ENCODE measurements around the gene CELF4.
A peak's percentile ranks its signal among the peaks of the same experiment; 100 is the strongest.

The CELF4 gene

DNA sequence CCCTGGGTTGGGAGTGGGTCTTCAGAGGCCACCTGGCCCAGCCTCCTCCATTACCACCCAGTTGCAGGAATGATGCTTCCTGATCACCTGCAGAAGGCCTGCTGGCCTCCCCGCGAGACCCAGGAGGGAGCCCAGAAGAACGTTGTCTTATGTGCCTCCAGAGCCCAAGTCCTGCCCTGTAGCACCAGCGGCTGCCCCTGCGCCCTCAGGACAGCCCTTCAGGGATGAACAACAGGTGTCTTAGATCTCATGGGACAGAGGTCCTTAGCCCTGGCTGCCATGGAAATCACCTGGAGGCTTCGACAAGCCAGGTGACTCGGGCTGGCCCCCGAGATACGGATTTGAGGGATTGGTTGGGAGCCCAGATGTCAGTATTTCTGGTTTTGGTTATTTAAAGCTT, 278.8 kb downstream of the CELF4 start:
- ATAC-seq (ENCODE audit: low read depth), result no peak
- H3K36me3 ChIP-seq (ENCODE audit: low read depth), result no peaks in the 10 kb centered on the region
- H3K4me1 ChIP-seq (ENCODE audit: insufficient read depth, poor library complexity, severe bottlenecking), result no peaks in the 10 kb centered on the region
- no peak overlapping the region for H3K27ac ChIP-seq (ENCODE audit: poor library complexity, severe bottlenecking)
- H3K4me3 ChIP-seq (ENCODE audit: severe bottlenecking), result no peak overlapping the region
- TF ChIP-seq, protein P1, sequence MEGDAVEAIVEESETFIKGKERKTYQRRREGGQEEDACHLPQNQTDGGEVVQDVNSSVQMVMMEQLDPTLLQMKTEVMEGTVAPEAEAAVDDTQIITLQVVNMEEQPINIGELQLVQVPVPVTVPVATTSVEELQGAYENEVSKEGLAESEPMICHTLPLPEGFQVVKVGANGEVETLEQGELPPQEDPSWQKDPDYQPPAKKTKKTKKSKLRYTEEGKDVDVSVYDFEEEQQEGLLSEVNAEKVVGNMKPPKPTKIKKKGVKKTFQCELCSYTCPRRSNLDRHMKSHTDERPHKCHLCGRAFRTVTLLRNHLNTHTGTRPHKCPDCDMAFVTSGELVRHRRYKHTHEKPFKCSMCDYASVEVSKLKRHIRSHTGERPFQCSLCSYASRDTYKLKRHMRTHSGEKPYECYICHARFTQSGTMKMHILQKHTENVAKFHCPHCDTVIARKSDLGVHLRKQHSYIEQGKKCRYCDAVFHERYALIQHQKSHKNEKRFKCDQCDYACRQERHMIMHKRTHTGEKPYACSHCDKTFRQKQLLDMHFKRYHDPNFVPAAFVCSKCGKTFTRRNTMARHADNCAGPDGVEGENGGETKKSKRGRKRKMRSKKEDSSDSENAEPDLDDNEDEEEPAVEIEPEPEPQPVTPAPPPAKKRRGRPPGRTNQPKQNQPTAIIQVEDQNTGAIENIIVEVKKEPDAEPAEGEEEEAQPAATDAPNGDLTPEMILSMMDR (IDR thresholded peaks at IDR 0.05; ENCODE audit: poor library complexity, severe bottlenecking), result no peak
- H3K9me3 ChIP-seq (ENCODE audit: severe bottlenecking), result no peaks in the 10 kb centered on the region
- no peak for DNase-seq (ENCODE audit: low spot score)
- H3K27me3 ChIP-seq (ENCODE audit: insufficient read depth, poor library complexity, severe bottlenecking), result no peaks in the 10 kb centered on the region

DNA sequence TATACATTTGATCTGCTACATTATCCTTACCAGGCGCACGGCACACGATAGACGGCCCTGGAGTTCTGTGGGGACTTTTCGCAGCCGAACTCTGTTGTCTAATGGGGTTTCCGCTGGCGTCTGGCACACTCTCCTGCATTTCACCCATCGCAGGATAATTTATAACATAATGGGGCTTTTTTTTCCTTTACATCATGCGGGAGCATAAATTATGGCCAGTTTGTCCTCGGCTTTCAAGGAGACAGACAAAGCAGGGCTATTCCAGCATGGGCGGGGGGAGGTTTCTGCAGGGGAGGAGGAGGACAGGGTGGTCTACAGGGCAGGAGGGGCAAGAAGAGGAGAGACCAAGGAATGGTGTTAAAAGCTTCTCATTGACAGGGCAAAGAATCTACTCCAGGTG, 279.8 kb downstream of the CELF4 start:
- TF ChIP-seq, protein P1 (IDR thresholded peaks at IDR 0.05; ENCODE audit: poor library complexity, severe bottlenecking), result no peak
- DNase-seq (ENCODE audit: low spot score), result no peak

DNA sequence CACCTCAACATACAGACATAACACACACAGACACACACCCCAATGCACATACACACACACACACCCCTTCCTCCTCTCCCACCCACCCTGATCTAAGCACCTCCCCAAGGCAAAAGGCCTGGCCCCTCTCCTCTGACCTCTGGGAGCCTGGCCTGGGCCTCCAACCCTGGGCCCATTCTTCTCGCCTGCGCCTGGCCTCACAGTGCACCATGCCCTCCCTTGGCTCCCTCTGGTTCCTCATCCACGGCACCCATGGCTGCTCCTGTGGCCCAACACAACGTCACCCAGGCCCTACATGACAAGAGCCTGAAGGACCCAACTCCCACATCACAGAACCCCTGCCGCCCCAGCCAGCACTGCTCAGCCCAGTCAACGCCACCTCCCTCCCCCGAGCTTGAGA, 281.3 kb downstream of the CELF4 start:
- Histone ChIP-seq H3K36me3 (ENCODE audit: low read depth) (no peaks in the 10 kb centered on the region), H3K4me3 (ENCODE audit: severe bottlenecking) (no peak overlapping the region), H3K27me3 (ENCODE audit: insufficient read depth, poor library complexity, severe bottlenecking) (no peaks in the 10 kb centered on the region), H3K9me3 (ENCODE audit: severe bottlenecking) (no peaks in the 10 kb centered on the region), H3K27ac (ENCODE audit: poor library complexity, severe bottlenecking) (no peak overlapping the region), H3K4me1 (ENCODE audit: insufficient read depth, poor library complexity, severe bottlenecking) (no peaks in the 10 kb centered on the region)
- ATAC-seq (ENCODE audit: low read depth) (no peak), DNase-seq (ENCODE audit: low spot score) (no peak)
- TF ChIP-seq, protein P1 (IDR thresholded peaks at IDR 0.05; ENCODE audit: poor library complexity, severe bottlenecking), result no peak

More for the DNA sequence above, 279.8 kb downstream of the CELF4 start:
- Histone ChIP-seq H3K27me3 (ENCODE audit: insufficient read depth, poor library complexity, severe bottlenecking) (no peaks in the 10 kb centered on the region), H3K4me1 (ENCODE audit: insufficient read depth, poor library complexity, severe bottlenecking) (no peaks in the 10 kb centered on the region), H3K4me3 (ENCODE audit: severe bottlenecking) (no peak overlapping the region), H3K9me3 (ENCODE audit: severe bottlenecking) (no peaks in the 10 kb centered on the region), H3K36me3 (ENCODE audit: low read depth) (no peaks in the 10 kb centered on the region), H3K27ac (ENCODE audit: poor library complexity, severe bottlenecking) (no peak overlapping the region)
- no peak for ATAC-seq (ENCODE audit: low read depth)

DNA sequence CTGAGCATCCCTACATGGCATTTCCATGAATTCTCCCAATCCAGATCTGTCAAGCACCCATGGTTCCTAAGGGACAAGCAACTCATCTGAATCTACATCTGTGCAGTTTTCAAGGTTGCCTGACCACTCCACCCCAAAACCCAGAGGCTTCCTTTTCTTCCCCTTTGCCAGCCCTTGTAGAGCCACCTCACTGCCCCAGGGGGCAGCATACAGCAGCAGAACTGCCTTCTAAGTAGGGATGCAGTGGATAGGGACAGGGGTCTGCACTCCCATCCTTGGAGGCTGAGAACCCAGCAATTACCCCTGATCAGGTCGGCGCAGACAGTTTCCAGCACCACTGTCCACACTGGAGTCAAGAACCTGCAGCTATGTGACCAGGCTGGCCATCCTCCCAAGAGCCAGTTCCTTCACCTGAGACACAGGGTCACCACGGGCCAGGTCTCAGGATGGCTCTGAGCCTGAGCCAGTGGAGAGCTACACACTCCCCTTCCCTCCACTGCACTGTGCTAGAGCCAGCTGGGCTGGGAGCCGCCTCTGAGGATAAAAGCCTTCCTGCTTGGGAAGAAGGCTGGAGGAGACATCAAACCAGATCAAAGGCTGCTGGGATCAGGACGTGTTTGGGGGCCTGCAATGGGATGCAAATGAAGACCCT, 283.1 kb downstream of the CELF4 start:
- ATAC-seq (ENCODE audit: low read depth), result peak; percentile 26; the same call in 1 of the 3 replicates
- Histone ChIP-seq H3K27ac (ENCODE audit: poor library complexity, severe bottlenecking) (no peak overlapping the region), H3K9me3 (ENCODE audit: severe bottlenecking) (no peaks in the 10 kb centered on the region), H3K27me3 (ENCODE audit: insufficient read depth, poor library complexity, severe bottlenecking) (no peaks in the 10 kb centered on the region), H3K36me3 (ENCODE audit: low read depth) (no peaks in the 10 kb centered on the region), H3K4me1 (ENCODE audit: insufficient read depth, poor library complexity, severe bottlenecking) (no peaks in the 10 kb centered on the region), H3K4me3 (ENCODE audit: severe bottlenecking) (no peak overlapping the region)
- DNase-seq (ENCODE audit: low spot score), result no peak
- TF ChIP-seq, protein P1 (IDR thresholded peaks at IDR 0.05; ENCODE audit: poor library complexity, severe bottlenecking), result peak; percentile 26

DNA sequence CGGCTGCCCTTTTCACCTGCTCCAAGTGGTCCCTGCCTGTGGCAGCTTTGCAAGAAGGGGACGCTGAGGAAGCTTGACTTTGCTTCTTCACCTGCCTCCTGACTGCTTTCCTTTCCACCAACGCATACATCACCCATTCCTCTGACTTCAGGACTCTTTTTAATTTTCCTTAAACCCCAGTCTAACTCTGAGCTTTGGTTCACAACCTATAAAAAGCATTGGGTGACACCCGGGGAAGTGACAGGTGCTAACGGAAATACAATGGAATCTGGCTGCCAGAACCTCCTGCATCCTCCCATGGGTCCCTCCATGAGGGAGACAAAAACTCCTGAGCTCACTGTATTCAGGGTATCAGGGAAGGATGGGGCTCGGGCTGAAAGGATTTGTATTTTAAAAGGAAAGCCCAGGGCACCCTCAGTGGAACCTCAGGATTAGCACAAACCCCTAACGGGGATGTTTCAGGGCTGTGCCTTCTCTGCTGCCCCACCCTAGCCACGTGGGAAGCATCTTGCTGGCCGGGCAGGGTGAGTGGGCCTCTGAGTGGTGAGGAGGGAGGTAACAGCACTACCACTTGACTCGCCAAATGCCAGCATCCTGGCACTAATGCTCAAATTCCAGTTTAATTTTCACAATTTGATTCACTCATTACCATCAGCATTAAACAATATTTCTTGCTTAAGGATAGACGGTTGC, 284.8 kb downstream of the CELF4 start:
- DNase-seq (ENCODE audit: low spot score) (no peak), ATAC-seq (ENCODE audit: low read depth) (no peak)
- TF ChIP-seq, protein P1 (IDR thresholded peaks at IDR 0.05; ENCODE audit: poor library complexity, severe bottlenecking), result no peak
- H3K36me3 ChIP-seq (ENCODE audit: low read depth), result no peaks in the 10 kb centered on the region
- no peak overlapping the region for H3K27ac ChIP-seq (ENCODE audit: poor library complexity, severe bottlenecking)
- peaks cover 16% of the 10 kb centered on the region for H3K27me3 ChIP-seq (ENCODE audit: insufficient read depth, poor library complexity, severe bottlenecking)
- no peaks in the 10 kb centered on the region for H3K9me3 ChIP-seq (ENCODE audit: severe bottlenecking)
- H3K4me3 ChIP-seq (ENCODE audit: severe bottlenecking), result no peak overlapping the region
- H3K4me1 ChIP-seq (ENCODE audit: insufficient read depth, poor library complexity, severe bottlenecking), result no peaks in the 10 kb centered on the region

Measured in RWPE2 (cell line).